Measurements from ENCODE around the gene PCGF3. TPM values are rescaled to one million over a fixed set of nuclear protein-coding genes. Genes with fewer than 3 reads are reported as not detected.
A peak's percentile ranks its signal among the peaks of the same experiment; 100 is the strongest.

The PCGF3 gene
- total RNA-seq, 4 donors from 2014 or later, result 17.7 to 80.6 (median 53.4) TPM

DNA sequence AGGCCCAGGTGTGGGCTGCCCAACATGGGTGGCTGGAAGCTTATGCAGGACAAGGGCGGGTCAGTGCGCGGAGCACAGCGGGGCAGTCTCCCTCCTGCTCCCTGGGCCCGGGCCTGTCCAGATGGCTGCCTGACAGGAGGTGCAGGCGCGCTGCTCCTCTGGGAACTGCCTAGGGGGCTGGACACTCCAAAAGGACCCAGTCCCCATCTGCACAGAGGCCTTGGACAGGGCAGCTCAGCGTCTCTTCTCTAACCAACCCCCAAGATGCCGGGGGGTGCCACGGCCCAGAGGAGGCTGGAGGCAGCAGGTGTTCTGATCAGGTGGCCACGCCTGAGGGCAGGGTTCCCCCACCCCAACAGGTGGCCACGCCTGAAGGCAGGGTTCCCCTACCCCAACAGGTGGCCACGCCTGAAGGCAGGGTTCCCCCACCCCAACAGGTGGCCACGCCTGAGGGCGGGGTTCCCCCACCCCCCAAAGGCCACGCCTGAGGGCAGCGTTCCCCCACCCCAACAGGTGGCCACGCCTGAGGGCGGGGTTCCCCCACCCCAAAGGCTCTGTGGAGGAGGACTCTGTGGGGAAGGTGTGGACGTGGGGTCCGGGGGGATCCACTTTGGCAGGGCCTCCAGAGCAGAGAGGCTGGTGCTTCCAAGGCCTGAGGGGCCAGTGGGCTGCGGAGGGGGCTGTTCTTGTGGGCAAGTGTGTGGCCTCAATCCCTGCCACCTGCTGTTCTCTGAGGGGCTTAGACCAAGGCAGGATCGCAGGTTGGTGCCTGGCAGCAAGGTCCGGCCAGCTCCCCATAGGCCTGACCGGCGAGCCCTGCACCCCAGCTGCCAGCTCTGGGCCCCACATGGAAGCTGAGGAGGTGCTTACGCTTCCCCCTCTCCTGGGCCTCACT is 84.2 kb downstream of the PCGF3 start:
- Histone ChIP-seq H3K4me1 (peaks cover 0 to 24% of the 10 kb centered on the region in 2 donors), H3K9me3 (no peaks in the 10 kb centered on the region), H3K27me3 (peaks cover 9 to 10% of the 10 kb centered on the region in 2 donors), H3K27ac (no peak overlapping the region), H3K4me3 (no peak overlapping the region), H3K36me3 (no peaks in the 10 kb centered on the region)
- no peak for DNase-seq
- TF ChIP-seq, protein P1, sequence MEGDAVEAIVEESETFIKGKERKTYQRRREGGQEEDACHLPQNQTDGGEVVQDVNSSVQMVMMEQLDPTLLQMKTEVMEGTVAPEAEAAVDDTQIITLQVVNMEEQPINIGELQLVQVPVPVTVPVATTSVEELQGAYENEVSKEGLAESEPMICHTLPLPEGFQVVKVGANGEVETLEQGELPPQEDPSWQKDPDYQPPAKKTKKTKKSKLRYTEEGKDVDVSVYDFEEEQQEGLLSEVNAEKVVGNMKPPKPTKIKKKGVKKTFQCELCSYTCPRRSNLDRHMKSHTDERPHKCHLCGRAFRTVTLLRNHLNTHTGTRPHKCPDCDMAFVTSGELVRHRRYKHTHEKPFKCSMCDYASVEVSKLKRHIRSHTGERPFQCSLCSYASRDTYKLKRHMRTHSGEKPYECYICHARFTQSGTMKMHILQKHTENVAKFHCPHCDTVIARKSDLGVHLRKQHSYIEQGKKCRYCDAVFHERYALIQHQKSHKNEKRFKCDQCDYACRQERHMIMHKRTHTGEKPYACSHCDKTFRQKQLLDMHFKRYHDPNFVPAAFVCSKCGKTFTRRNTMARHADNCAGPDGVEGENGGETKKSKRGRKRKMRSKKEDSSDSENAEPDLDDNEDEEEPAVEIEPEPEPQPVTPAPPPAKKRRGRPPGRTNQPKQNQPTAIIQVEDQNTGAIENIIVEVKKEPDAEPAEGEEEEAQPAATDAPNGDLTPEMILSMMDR (IDR thresholded peaks at IDR 0.05), result no peak
- no peak for TF ChIP-seq POLR2A (IDR thresholded peaks at IDR 0.05)
- intact Hi-C loops (cut with DNase I; ENCODE audit: low total_unique reads), result no loop called here

DNA sequence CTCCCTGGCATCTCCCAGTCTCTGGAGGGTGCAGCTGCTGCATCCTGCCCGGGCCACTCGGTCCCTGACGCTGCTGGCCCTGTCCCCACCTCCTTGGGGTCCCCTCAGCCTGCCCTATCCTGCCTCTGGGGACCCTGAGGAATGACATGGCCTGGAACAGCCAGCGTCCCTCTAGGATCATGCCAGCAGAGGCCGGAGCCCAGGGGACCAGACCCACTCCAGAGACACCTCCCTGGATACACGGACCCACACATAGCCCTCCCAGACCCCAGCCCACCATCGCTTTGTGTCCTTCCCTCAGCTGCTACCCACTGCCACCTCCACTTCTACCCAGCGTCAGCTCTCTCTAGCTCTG is 84.8 kb downstream of the PCGF3 start:
- Histone ChIP-seq H3K27ac (no peak overlapping the region), H3K36me3 (no peaks in the 10 kb centered on the region), H3K9me3 (no peaks in the 10 kb centered on the region), H3K4me1 (peaks cover 0 to 29% of the 10 kb centered on the region in 2 donors), H3K4me3 (no peak overlapping the region), H3K27me3 (peaks cover 14 to 15% of the 10 kb centered on the region in 2 donors)
- intact Hi-C loops (cut with DNase I; ENCODE audit: low total_unique reads), result no loop called here
- DNase-seq, result no peak
- TF ChIP-seq POLR2A (IDR thresholded peaks at IDR 0.05), result no peak

DNA sequence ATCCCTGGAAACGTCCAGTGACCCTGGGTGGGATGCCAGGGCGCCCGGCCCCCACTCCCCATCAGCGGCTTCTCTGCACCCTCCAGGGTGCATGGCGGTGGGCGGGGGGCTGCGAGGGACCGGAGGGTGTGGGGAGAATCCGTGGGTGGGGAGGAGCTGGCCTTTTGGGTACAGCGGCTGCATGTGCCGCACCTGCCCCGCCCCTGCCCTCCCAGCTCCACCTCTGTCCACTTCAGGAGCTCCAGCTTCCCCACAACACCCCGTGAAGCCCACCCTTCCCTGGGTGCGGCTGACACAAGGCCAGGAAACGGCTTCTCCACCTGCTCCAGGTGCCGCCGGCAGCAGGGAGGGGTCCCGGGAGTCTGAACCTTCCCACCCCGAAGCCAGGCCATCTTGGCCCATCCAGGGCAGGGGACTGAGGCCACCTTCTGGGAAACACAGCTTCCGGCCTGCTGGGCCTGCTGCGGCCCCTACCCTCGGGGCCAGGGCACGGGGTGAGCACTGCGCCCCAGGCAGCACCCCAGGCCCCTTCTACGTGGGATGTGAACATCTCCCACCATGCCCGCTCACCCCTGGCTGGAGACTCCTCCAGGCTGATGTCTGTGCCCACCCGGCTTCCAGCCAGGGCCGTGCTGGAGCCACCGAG is 85.7 kb downstream of the PCGF3 start:
- Histone ChIP-seq H3K4me1 (peaks cover 0 to 24% of the 10 kb centered on the region in 2 donors), H3K27me3 (peaks cover 20 to 24% of the 10 kb centered on the region in 2 donors), H3K27ac (no peak overlapping the region), H3K4me3 (no peak overlapping the region), H3K36me3 (no peaks in the 10 kb centered on the region), H3K9me3 (no peaks in the 10 kb centered on the region)
- no peak for TF ChIP-seq POLR2A (IDR thresholded peaks at IDR 0.05)
- TF ChIP-seq, protein P1 (IDR thresholded peaks at IDR 0.05), result no peak
- intact Hi-C loops (cut with DNase I; ENCODE audit: low total_unique reads), result no loop called here
- DNase-seq, result no peak

DNA sequence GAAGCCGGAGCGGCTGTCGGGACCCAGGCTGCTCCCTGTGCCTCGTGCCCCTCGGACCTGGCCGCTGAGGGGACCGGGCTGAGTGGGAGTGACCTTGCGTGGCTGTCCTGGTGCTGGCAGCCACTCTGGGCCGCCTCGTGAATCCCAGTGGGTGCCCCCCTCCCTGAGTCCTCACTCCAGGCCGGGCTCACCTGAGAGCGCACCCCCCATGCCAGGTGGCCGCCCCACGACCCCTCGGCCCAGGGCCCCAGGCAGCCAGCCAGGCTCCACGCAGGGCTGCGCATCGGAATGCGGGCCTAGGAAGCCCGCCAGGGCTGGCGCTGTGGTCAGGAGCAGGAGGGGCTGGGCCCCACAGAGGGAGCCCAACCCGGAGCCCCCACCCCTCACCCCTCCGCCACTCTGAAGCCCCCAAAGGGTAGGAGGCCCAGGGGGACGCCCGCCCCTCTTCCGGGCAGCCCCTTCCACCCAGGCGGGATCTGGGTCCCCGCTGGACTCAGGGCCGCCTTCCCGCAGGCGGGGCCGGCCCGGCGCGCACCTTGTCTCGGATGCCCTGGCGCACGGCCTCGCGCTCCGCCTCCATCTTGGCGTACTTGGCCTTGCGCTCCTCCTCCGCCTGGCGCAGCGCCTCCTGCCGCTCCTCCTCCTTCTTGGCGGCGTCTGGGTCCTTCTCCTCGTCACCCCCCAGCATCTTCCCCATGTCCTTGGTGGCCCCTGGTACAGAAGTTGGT is 86.4 kb downstream of the PCGF3 start:
- peak in 1 of 2 donors; percentile 63 for DNase-seq
- peaks cover 20 to 26% of the 10 kb centered on the region in 2 donors for H3K27me3 ChIP-seq
- intact Hi-C loops (cut with DNase I; ENCODE audit: low total_unique reads), result no loop called here
- H3K9me3 ChIP-seq, result no peaks in the 10 kb centered on the region
- no peak for TF ChIP-seq POLR2A (IDR thresholded peaks at IDR 0.05)
- TF ChIP-seq, protein P1 (IDR thresholded peaks at IDR 0.05), result peak in 1 of 4 experiments; percentile 9
- H3K4me1 ChIP-seq, result peaks cover 0 to 21% of the 10 kb centered on the region in 2 donors
- peak overlapping the region in 1 of 2 donors; percentile 9 for H3K27ac ChIP-seq
- peak overlapping the region; percentile 27 to 37 for H3K4me3 ChIP-seq
- H3K36me3 ChIP-seq, result no peaks in the 10 kb centered on the region

DNA sequence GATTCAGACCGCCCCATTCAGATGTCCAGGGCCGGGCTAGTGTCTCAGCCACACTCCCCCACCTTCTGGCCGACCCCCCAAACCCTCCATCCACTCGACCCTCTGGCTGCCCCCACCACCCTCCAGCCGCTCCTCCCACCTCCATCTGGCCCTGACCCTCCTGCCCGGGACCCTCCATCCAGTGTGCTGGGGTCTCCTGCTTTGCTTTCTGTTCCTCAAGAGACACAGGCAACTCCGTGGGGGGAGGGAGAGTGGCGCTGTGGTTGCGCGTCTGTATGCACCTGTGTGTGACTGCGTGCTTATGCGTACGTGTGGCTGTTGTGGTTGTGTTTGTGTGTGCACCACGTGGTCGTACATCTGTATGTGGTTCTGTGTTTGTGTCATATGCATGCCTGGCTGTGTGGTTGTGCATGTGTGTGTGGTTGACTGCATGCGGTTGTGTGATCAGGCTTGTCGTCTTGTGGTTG is 87.0 kb downstream of the PCGF3 start:
- H3K36me3 ChIP-seq, result no peaks in the 10 kb centered on the region
- no peak for DNase-seq
- no peak overlapping the region for H3K27ac ChIP-seq
- intact Hi-C loops (cut with DNase I; ENCODE audit: low total_unique reads), result no loop called here
- H3K9me3 ChIP-seq, result no peaks in the 10 kb centered on the region
- H3K4me1 ChIP-seq, result peaks cover 0 to 21% of the 10 kb centered on the region in 2 donors
- peak overlapping the region in 1 of 2 donors; percentile 37 for H3K4me3 ChIP-seq
- peaks cover 20 to 26% of the 10 kb centered on the region in 2 donors for H3K27me3 ChIP-seq
- TF ChIP-seq, protein P1 (IDR thresholded peaks at IDR 0.05), result no peak

Data from uterus (tissue), 4 donors.